ENCODE results near the gene PLXNA4. TPM values are rescaled to one million over a fixed set of nuclear protein-coding genes. Genes with fewer than 3 reads are reported as not detected.

Gene PLXNA4
- total and polyA plus RNA-seq, 2 donors from 2014 or later = 0.17 to 3.5 TPM

DNA sequence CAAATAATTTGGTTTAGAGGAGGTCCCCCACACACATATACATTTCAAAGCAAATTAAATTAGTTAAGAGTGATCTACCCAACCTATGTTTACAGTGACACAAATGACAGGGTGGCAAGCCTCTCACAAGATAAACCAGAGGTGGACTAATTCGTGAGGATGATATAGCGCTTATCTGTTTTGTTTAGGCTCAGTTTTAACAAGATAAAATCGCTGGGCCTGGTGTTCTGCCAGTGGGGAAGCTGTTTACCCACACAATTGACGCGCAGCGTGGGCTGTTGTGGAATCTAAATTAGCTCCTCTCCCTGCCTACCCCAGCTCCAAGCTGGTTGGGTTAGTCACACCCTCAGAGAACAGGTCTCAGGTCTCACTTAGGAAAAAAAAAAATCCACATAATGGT is 16.7 kb upstream of the PLXNA4 start:
- no peak overlapping the region for H3K27ac ChIP-seq (ENCODE audit: low read depth in 2 of 2, low read length in 2 of 2)
- H3K27me3 ChIP-seq (ENCODE audit: control insufficient read depth, insufficient read depth, low read length) = no peaks in the 10 kb centered on the region
- H3K9me3 ChIP-seq (ENCODE audit: control insufficient read depth in 2 of 3, insufficient read depth in 1 of 3, low read length in 3 of 3) = no peaks in the 10 kb centered on the region
- FAIRE-seq (no peak), DNase-seq (no peak)
- TF ChIP-seq, protein P1, sequence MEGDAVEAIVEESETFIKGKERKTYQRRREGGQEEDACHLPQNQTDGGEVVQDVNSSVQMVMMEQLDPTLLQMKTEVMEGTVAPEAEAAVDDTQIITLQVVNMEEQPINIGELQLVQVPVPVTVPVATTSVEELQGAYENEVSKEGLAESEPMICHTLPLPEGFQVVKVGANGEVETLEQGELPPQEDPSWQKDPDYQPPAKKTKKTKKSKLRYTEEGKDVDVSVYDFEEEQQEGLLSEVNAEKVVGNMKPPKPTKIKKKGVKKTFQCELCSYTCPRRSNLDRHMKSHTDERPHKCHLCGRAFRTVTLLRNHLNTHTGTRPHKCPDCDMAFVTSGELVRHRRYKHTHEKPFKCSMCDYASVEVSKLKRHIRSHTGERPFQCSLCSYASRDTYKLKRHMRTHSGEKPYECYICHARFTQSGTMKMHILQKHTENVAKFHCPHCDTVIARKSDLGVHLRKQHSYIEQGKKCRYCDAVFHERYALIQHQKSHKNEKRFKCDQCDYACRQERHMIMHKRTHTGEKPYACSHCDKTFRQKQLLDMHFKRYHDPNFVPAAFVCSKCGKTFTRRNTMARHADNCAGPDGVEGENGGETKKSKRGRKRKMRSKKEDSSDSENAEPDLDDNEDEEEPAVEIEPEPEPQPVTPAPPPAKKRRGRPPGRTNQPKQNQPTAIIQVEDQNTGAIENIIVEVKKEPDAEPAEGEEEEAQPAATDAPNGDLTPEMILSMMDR (IDR thresholded peaks at IDR 0.05; ENCODE audit: borderline replicate concordance, extremely low read depth, insufficient read depth) = no peak
- intact Hi-C loops (cut with DNase I) = no loop called here
- no peaks in the 10 kb centered on the region for H3K36me3 ChIP-seq (ENCODE audit: control insufficient read depth in 2 of 3, insufficient read depth in 3 of 3, low read length in 3 of 3)
- H3K4me1 ChIP-seq (ENCODE audit: control insufficient read depth in 2 of 3, insufficient read depth in 2 of 3, low read depth in 1 of 3, low read length in 3 of 3) = no peaks in the 10 kb centered on the region
- no peak overlapping the region for H3K9ac ChIP-seq (ENCODE audit: low read length in 3 of 3)
- no peak overlapping the region for H3K4me3 ChIP-seq (ENCODE audit: low read length in 3 of 3)

DNA sequence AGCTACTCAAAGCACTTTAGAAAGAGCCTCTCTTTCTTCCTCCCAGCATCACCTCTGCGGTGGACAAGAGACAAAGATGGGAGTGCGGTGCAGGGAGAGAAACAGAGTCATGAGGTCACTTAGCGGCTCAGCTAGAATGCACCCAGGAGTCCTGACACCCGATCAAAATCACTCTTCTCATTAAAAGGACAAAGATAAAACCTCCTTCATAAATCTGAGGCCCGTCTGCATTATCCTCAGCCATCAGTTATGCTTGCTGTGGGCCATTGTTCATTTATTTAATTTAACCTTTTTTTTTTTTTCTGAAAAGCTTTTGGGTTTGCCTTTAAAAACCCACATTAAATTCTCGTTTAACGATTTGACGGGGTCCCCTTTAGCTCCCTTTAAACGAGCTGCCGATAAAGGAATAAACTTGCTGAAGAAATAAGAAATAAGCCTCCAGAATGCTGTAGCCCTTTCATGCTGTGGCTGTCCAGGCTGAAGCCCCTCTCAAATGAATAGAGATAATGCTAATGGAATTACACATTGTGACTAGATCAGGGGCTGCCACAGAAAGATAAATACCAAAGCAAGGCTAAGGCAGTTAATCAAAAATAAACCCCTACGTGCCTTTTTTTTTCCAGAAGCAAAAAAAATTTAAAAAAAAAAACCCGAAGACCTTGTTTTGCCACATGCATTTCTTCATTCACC is 16.1 kb upstream of the PLXNA4 start:
- FAIRE-seq = no peak
- Histone ChIP-seq H3K9me3 (ENCODE audit: control insufficient read depth in 2 of 3, insufficient read depth in 1 of 3, low read length in 3 of 3) (no peaks in the 10 kb centered on the region), H3K27me3 (ENCODE audit: control insufficient read depth, insufficient read depth, low read length) (no peaks in the 10 kb centered on the region), H3K4me3 (ENCODE audit: low read length in 3 of 3) (no peak overlapping the region), H3K9ac (ENCODE audit: low read length in 3 of 3) (no peak overlapping the region), H3K27ac (ENCODE audit: low read depth in 2 of 2, low read length in 2 of 2) (no peak overlapping the region), H3K4me1 (ENCODE audit: control insufficient read depth in 2 of 3, insufficient read depth in 2 of 3, low read depth in 1 of 3, low read length in 3 of 3) (no peaks in the 10 kb centered on the region), H3K36me3 (ENCODE audit: control insufficient read depth in 2 of 3, insufficient read depth in 3 of 3, low read length in 3 of 3) (no peaks in the 10 kb centered on the region)
- TF ChIP-seq, protein P1 (IDR thresholded peaks at IDR 0.05; ENCODE audit: borderline replicate concordance, extremely low read depth, insufficient read depth) = no peak
- no peak for DNase-seq
- intact Hi-C loops (cut with DNase I) = no loop called here

DNA sequence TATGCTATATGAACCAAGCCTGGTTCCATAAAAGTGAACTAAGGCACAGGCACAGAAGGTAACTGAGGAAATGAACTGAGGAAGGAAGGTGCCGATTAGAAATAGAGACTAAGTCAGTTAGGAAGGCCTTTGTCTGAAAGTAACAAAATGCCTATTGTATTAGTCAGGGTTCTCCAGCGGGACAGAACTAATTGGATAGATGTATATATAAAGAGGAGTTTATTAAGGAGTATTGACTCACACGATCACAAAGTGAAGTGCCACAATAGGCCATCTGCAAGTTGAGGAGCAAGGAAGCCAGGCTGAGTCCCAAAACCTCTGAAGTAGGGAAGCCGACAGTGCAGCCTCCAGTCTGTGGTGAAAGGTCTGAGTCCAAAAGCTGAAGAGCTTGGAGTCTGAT is 13.9 kb upstream of the PLXNA4 start:
- no peak overlapping the region for H3K27ac ChIP-seq (ENCODE audit: low read depth in 2 of 2, low read length in 2 of 2)
- H3K9me3 ChIP-seq (ENCODE audit: control insufficient read depth in 2 of 3, insufficient read depth in 1 of 3, low read length in 3 of 3) = no peaks in the 10 kb centered on the region
- intact Hi-C loops (cut with DNase I) = no loop called here
- no peak overlapping the region for H3K4me3 ChIP-seq (ENCODE audit: low read length in 3 of 3)
- TF ChIP-seq, protein P1 (IDR thresholded peaks at IDR 0.05; ENCODE audit: borderline replicate concordance, extremely low read depth, insufficient read depth) = no peak
- DNase-seq = no peak
- H3K27me3 ChIP-seq (ENCODE audit: control insufficient read depth, insufficient read depth, low read length) = no peaks in the 10 kb centered on the region
- H3K4me1 ChIP-seq (ENCODE audit: control insufficient read depth in 2 of 3, insufficient read depth in 2 of 3, low read depth in 1 of 3, low read length in 3 of 3) = no peaks in the 10 kb centered on the region
- H3K9ac ChIP-seq (ENCODE audit: low read length in 3 of 3) = no peak overlapping the region
- no peak for FAIRE-seq
- H3K36me3 ChIP-seq (ENCODE audit: control insufficient read depth in 2 of 3, insufficient read depth in 3 of 3, low read length in 3 of 3) = no peaks in the 10 kb centered on the region

DNA sequence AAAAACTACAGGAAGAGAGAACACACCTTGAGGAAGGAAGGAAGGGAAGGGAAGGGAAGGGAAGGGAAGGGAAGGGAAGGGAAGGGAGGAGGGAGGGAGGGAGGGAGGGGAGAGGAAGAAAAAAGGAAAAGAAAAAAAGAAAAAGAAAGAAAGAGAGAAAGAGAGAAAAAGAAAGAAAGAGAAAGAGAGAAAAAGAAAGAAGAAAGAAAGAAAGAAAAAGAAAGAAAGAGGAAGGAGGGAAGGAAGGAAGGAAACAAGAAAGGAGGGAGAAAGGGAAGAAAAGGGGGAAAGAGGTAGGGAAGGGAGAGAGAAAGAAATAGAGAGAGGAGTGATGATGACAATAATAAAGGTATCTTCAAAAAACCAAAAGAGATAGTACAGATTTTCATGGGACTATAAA is 12.3 kb upstream of the PLXNA4 start:
- H3K36me3 ChIP-seq (ENCODE audit: control insufficient read depth in 2 of 3, insufficient read depth in 3 of 3, low read length in 3 of 3) = no peaks in the 10 kb centered on the region
- no peak overlapping the region for H3K27ac ChIP-seq (ENCODE audit: low read depth in 2 of 2, low read length in 2 of 2)
- FAIRE-seq = no peak
- TF ChIP-seq, protein P1 (IDR thresholded peaks at IDR 0.05; ENCODE audit: borderline replicate concordance, extremely low read depth, insufficient read depth) = no peak
- H3K9me3 ChIP-seq (ENCODE audit: control insufficient read depth in 2 of 3, insufficient read depth in 1 of 3, low read length in 3 of 3) = no peaks in the 10 kb centered on the region
- no peaks in the 10 kb centered on the region for H3K4me1 ChIP-seq (ENCODE audit: control insufficient read depth in 2 of 3, insufficient read depth in 2 of 3, low read depth in 1 of 3, low read length in 3 of 3)
- no peak for DNase-seq
- no peaks in the 10 kb centered on the region for H3K27me3 ChIP-seq (ENCODE audit: control insufficient read depth, insufficient read depth, low read length)
- H3K4me3 ChIP-seq (ENCODE audit: low read length in 3 of 3) = no peak overlapping the region
- intact Hi-C loops (cut with DNase I) = no loop called here
- H3K9ac ChIP-seq (ENCODE audit: low read length in 3 of 3) = no peak overlapping the region
